ENCODE data around the gene GABRB2.
"Not testable (repeated sequence)": the region's sequence is repeated elsewhere in the genome, so short reads cannot be mapped to it uniquely, and the experiment has no call there.

GABRB2 gene

DNA sequence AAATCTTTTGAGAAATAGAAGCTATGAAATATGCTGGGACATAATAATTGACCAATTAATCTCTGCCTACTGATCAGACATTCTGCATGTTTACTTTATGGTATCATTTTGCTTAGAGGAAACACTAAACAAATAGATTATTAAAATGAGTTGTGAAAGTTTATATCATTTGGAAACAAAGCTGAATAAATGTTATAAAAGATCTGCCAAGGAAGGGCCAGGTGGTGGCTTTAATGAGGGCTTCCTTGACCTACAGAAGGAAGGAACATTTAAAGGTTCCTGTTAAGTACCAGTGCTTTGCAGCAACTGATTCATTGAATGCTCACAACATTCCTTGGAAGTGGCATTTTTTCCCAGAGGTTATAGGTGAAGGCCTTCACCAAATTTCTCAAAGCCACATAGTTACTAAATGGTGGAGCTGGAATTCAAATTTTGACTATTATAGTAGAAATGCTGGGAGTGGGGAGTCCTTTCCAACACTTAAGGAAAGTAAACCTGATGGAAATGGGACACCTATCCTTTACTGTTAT, 250.7 kb downstream of the GABRB2 start:
- no peak for DNase-seq

DNA sequence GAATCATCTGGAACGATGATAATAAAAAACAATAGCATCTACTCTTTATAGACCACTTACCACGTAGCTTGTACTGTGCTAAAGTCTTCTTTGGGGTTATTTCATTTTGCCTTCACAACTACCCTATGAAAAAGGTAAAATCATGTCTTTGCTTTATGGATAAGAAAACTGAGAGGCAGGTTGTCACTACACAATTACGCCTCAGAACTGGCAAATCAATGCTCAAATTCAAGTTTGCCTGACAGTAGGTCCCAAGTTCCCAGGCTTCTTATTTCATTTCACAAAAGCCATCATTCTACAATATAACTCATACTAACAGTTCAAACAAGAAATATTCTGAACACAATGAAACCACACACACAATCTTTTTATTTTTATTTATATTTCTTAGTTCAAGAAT, 258.5 kb downstream of the GABRB2 start:
- DNase-seq: no peak

DNA sequence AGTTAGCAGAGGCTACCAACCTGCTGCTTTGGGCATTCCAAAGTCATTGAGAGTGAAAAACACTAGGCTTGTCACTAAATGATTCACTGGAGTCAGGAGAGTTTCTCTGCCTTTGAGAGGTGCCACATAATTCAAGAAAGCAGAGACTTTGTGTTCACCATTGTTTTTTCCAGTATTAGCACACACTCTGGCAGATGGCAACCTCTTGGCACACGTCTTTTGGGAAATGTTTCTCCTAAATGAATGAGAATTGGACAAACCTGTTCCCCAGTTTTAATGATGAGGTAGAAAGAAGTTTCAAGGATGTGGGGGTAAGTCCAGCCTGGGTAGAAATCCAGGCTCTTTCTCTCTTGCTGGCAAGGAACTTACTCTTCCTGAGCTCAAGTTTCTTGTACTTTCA, 259.1 kb downstream of the GABRB2 start:
- DNase-seq: no peak

DNA sequence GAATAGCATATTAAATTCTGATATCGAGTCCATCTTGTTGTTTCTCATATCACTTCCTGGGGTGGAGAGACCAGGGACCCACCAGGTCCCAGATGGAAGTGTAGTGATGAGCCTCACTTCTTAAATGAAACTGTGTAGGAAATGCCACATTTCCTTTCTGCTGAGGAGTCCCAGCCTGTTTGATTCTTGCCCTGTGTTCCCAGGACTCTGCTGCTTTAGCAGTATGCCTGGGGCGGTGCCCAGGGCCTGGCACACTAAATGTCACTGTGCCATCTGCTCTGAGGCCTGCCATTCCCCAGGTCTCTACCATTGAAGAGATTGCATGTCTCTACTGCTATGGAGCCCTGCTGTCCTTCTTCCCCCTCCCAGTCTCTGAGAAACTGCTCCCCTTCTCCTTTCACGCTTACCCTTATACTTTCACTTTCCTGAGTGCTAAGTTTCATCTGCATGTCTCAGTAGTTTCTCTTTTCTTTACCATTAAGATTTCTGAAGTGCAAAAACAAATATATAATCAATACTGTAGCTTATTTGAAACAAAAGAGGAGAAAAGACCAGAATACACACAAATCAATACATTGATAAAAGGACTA, 260.4 kb downstream of the GABRB2 start:
- DNase-seq: no peak

DNA sequence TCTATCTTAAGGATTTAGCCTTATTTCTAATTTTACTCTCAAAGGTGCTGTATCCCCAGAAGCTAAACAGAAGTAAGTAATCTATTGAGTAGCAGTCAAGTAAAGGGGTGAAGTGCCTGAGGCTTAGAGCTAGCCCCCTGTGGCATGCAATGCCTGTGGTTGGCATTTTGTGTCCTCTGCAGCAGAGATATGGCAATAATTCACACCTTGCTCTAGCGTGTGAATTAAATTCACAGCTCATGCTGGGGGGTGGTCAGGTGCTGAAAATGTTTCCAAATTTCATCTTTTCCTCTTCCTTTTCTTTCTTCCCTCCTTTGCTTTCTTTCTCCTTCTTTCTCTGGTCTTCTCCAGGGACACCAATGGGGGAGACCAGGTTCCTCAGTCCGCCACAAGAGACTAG, 262.1 kb downstream of the GABRB2 start:
- DNase-seq: no peak

DNA sequence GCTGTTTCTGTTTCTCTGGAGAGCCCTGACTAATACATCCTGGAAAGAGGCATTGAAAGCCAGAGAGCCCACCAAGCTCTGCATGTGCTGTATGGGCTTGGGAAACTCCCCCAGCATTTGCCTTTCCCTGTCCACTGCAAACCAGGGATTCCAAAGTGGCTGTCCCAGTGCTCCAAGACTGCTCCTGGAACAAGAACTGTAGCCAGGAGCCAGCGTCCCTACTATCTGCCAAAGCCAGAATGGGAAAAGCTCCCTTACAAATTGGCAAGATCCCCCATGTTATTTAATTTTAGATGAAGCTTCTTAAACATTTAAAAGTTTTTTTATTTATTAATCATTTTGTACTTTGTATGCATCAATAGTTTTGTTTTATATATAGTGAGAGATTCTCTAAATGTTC, 263.2 kb downstream of the GABRB2 start:
- DNase-seq: no peak

DNA sequence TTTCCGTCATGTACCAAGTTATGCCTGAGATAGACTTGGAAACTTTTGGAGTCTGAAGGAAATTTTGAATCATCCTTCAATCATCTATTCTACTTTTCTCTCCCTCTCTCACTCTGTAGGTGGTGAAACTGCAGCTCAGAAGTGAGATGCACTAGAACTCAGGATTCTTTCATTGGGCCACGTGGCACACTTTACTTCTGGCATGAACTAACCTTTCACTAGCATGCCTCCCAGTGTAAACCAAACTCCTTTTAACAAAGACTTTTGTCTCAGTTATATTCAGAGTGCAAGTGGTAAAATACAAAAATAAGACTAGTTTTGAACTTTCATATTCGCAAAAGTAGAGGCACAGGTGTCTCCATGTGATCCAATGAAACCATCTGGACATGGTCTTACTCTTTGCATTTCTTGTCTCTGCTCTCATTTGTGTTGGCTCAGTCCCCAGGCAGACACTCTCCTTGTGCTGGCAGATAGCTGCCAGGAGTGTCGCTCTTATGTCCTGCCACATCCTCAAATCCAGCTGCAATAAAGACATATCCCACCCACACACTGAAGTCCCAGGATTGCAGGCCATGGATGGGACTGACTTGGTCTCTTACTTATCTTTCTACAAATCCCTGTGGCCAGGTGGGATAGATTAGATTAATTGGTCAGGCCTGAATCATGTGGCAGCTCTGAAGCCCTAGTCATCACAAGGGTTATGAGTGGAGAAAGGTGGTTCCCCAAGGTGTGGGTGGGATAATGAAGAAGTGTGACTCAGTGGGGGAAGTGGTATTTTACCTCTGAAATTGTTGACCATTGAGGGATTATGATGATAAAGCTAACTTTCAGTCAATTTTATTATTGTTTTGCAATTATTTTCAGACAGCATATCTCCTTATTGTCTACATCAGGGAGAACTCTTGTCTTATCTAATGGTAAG, 267.5 kb downstream of the GABRB2 start:
- no peak for DNase-seq

DNA sequence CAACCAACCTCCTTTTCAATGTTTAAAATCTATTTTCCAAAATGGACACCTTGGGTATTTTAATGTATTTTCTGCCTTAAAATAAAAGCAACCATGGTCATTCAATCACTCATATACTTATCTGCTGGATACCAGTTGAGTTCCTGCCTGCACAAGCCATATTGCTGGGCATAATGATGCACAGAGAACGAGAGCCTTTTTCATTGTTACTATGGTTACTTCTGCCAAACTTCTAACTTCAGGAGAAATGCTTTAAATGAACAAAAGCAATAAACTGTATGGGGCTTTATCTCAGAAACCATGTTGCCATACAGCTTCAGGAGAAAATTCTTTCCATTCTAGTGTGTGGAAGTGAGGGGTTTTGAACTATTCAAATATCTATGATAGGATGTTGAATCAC, 269.5 kb downstream of the GABRB2 start:
- no peak for DNase-seq

DNA sequence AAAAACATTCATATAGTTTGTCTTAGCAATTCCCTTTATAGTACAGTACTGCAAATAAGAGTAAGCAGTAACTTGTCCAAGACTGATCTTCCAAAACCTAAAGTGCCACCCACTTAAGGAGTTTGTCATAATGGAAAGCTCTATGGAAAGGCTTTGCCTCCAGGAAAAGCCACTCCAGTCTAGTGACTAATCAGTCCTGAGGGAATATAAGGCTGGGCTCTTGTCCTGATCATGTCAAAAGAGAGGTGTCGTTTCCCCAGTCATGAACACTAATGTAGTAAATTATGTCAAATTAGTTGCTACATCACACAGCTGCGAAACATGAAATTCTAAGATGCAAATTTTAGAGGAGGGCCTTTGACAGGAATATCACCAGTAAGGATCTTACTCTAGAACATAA, 271.6 kb downstream of the GABRB2 start:
- DNase-seq: no peak

DNA sequence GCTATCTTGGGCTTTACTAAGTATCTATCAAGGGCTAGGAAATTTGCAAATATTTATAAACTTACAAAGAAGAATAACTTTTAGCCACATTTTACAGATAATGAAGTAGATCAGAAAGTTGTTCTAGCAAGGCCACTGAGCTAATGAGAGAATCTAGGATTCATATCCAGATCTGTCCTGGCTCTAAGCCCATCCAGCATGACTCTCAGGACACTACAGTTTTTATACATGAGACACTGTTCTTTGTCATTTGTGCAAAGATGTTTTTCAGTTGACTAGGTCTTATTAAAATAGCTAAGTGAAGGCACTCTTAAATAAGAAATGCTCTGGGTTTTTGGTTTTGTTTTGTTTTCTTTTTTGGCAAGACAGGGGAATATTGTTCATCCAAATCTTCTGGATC, 273.1 kb downstream of the GABRB2 start:
- no peak for DNase-seq

DNA sequence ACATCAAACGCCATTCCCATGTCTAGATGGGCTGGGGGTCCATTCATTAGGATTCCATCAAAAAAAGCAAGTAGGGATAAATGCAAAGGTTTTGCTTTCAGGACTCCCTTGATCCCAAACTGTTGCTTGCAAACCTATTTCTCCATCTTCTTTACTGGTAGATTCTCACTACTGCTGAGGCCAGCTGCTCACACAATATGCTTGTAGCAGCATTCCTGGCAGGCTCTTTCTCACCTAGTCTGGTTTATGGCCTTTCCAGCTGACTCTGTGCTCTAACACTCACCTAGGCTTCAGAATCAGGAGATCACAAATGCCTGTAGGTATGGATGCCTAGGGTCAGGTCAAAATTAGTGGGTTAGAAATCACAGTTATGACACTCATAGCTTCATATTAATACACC, 274.7 kb downstream of the GABRB2 start:
- no peak for DNase-seq

DNA sequence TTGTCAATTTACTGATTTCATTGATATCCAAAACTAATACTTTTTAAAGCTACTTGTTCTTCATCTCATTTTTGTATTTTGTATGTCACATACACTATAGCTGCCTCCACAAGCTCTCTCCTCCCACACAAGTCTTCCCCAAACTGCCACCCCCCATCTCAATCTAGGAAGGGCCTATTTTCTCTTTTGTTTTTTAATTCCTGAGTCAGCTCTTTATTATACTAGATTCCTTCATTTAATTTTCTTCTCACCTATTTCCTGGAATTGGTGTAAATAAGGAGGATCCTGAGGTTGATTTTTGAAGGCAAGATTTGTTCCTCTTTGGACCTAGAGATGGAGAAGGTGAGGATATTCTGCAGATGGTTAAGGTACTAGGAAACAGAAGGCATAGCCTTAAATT, 277.4 kb downstream of the GABRB2 start:
- no peak for DNase-seq

DNA sequence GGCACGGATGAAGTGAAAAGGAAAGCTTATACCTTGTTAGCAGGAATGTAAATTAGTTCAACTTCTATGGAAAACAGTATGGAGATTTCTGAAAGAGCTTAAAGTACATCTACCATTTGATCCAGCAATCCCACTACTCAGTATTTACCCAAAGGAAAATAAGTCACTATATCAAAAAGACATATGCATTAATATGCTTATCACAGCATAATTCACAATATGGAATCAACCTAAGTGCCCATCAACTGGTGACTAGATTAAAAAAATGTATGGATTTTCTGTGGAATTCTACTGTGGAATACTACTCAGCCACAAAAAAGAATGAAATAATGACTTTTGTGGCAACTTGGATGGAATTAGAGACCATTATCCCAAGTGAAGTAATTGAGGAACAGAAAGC, 279.6 kb downstream of the GABRB2 start:
- no peak for DNase-seq

DNA sequence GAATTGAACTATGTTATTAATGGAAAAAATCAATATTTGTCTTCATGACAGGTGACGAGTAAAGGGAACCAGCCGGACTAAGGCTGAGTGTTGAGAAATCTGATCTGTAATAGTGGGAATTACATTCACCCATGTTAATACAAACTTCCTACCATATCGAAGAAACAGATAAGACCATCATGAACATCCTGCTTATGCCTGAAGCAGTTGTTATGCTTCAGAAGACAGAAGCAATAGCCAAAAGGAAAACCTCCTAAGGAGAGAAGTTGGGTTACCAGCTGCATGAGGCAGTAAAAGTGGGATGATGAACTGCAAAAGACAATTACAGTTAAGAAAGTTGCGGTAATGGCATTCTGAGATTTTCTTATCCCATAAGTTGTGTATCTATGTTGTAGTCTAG, 281.5 kb downstream of the GABRB2 start:
- no peak for DNase-seq

DNA sequence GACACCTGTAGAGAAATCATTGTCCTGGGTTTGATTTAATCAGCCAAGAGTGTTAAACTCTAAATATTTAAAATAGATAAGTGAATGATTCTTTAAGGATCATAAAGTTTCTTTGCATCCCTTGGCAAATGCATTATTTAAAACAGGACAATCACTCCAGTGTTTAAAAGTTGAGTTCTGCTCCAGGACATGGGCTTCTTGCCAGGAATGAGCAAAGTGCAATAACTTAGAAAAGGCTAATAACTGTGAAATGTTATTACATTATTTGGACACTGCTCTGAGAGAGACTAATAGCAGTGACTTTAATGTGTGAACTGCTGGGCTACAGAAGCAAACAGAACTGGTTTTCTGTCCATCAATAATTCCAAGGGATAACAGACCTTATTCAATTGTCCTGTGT, 283.3 kb downstream of the GABRB2 start:
- no peak for DNase-seq

DNA sequence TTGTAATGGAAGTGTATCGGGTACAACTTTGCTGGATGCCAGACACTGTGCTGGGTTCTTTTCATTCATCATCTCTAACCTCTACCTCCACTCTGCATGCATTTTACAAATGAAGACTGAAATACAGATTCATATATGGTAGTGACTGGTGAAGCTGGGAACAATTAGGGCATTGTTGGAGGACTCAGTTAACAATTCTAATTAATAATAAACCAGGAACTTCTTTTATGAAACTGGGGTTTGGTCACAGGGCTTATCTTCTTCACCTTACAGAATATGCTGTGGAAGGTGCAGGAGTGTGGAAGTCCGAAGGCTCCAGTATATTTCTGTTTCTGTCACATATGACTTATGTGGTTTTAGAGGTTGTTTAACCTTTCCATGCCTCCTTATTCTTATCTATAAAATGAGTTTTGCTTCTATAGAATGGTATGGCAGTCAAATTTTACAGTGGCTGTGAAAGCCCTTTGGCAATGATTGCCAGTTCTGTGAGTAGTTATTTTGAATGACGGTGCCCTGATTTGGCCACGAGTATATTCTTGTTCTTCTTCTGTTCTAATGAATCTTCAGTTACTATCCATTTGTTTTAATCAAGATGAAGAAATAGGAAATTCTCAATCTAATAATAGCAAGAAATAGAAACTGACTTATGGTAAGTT, 284.7 kb downstream of the GABRB2 start:
- DNase-seq: no peak

DNA sequence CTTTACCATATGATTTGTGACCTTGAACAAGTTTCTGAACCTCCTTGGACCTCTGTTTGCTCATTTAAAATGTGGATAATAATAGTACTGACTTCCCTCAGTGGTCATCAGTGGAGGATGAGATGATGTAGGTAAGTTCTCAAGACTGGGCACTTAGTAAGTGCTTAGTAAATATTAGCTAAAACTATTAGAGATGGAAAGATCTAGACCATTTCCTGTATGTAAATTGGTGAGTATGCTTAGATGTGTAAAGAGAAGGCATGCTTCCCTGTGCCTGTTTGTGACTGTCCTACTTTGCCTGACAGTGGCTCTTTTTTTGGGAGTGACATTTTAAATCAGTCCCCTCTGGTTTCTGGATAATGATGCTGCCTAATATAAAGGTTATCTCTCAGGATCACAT, 288.1 kb downstream of the GABRB2 start:
- no peak for DNase-seq

DNA sequence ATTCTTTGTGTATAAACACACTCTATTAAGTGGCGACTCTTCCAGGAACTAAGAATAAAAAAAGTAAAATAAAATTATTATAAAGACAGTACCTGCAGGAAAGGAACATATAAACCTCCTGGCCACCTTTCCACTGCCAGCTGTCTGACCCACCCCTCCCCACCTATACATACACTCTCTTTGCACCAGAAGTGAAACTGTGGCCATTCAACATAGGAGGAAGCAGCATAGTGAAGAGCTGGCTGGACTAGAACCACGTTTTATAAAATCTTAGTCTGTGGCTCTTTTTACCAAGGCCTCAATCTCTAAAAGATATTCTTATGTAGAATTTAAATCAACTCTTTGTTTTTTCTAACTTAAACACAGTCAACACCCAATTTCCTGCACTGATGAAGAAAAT, 289.6 kb downstream of the GABRB2 start:
- no peak for DNase-seq

DNA sequence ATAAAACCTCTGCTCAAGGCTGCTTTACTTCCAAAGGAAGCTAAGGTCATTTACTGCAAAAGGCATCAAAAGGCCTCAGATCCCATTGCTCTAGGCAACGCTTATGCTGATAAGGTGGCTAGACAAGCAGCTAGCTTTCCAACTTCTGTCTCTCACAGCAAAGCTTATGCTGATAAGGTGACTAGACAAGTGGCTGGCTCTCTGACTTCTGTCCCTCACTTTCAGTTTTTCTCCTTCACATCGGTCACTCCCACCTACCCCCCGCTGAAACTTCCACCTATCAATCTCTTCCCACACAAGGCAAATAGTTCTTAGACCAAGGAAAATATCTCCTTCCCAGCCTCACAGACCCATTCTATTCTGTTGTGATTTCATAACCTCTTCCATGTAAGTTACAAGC, 293.6 kb downstream of the GABRB2 start:
- not testable (repeated sequence) for DNase-seq

DNA sequence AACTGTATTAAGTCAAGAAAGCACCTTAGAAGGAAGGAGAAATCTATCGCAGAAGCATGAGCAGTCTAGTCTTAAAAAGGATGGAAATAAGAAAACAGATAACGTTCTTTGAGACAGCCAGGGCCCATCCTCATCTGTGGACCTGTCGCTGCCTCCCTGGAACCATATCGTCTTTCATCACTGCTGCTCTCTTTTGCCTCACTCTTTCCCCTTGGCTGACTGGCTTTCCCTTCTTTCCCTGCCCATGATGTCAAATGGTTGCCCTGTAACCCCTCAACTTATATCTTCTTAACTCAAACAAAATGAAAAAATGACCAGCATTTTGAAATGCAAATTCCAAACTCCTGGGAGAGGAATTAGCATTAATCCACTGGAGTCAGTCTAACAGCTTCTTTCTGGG, 299.8 kb downstream of the GABRB2 start:
- DNase-seq: no peak

DNA sequence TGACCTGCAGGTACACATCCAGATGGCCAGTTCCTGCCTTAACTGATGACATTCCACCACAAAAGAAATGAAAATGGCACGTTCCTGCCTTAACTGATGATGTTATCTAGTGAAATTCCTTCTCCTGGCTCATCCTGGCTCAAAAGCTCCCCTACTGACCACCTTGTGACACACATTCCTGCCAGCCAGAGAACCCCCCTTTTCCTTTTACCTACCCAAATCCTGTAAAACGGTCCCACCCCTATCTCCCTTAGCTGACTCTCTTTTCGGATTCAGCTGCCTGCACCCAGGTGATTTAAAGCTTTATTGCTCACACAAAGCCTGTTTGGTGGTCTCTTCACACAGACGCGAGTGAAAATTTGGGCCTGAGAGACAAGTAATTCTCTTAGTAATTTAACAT, 300.7 kb downstream of the GABRB2 start:
- DNase-seq: not testable (repeated sequence)
